GM13977 (cell line): Measurements from ENCODE around the gene USP7.
A peak's percentile ranks its signal among the peaks of the same experiment; 100 is the strongest.

Experiments
- DNase-seq: peaks from one replicate; pipeline ENCODE4 v3.0.0; 2012; ENCODE audit warnings: low spot score
- in situ Hi-C: fragments of 300-500 bp; cut with MboI; formaldehyde crosslinking; loops from one replicate; pipeline ENCODE4 v1.12.0; 2022; ENCODE audit warnings: low sequenced_read_pairs, low pct_unique_long_range_greater_than_20kb, mixed read lengths, inconsistent platforms; ENCODE audit not compliant: unreplicated experiment
- TF ChIP-seq, protein P1 (sequence below): IDR thresholded peaks from 2 replicates; pipeline ENCODE4 v1.5.1; 2012; ENCODE audit warnings: mild to moderate bottlenecking, control low read depth; ENCODE audit not compliant: insufficient read depth; ENCODE audit errors: extremely low read depth, missing control alignments

USP7 gene

DNA sequence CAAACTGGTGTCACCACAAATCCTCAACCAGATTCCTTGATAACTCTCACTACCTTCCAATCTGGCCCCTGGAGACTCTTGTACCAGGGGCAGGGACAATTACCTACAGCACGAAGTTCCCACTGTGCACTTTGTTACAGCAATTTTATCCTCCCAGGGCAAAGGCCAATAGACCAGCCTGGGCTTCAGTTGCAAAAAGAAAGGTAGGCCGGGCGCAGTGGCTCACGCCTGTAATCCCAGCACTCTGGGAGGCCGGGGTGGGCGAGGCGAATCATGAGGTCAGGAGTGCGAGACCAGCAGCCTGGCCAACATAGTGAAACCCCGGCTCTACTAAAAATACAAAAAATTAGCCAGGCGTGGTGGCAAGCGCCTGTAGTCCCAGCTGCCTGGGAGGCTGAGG lies 36.9 kb downstream of the USP7 start:
- in situ Hi-C loops = no loop called here
- no peak for DNase-seq
- TF ChIP-seq, protein P1, sequence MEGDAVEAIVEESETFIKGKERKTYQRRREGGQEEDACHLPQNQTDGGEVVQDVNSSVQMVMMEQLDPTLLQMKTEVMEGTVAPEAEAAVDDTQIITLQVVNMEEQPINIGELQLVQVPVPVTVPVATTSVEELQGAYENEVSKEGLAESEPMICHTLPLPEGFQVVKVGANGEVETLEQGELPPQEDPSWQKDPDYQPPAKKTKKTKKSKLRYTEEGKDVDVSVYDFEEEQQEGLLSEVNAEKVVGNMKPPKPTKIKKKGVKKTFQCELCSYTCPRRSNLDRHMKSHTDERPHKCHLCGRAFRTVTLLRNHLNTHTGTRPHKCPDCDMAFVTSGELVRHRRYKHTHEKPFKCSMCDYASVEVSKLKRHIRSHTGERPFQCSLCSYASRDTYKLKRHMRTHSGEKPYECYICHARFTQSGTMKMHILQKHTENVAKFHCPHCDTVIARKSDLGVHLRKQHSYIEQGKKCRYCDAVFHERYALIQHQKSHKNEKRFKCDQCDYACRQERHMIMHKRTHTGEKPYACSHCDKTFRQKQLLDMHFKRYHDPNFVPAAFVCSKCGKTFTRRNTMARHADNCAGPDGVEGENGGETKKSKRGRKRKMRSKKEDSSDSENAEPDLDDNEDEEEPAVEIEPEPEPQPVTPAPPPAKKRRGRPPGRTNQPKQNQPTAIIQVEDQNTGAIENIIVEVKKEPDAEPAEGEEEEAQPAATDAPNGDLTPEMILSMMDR = no peak

DNA sequence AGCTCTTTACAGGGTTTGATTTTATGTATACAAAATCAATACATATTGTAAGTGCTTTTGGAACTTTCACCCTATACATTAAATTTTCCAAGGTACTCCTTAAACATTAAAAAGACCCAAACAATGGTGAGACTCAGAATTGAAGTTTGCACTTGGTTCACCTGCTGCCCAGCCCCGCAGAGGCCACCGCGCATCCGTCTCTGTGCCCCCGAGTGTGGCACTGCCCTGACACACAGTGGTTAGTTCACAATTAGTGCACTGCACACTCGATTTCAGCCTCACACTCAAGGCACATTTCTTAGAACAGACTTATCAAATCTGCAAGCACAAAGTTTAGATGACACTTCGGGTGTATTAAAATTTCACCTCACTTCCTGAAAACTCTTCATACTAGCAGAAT lies 38.3 kb downstream of the USP7 start:
- TF ChIP-seq, protein P1 = no peak
- in situ Hi-C loops = no loop called here
- no peak for DNase-seq

DNA sequence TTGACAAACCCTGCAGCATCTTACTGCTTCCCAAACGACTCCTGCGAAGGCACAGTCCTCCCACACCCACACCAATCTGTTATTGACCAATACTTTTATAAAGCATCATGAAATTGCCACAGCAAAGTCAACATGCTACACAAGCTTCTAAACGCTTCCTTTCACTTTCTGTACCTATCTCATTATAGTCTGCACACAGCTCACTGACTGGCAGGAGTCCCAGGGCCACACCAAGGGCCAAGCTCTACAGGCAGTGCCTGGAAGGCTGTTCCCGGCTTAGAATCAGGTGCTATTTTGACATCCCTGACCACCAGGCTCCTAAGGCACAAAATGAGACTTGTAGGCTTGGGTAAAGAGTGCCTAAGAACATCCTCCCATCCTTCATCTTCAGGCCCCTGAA lies 39.5 kb downstream of the USP7 start:
- TF ChIP-seq, protein P1 = no peak
- peak; percentile 37 for DNase-seq
- in situ Hi-C loops = no loop called here

DNA sequence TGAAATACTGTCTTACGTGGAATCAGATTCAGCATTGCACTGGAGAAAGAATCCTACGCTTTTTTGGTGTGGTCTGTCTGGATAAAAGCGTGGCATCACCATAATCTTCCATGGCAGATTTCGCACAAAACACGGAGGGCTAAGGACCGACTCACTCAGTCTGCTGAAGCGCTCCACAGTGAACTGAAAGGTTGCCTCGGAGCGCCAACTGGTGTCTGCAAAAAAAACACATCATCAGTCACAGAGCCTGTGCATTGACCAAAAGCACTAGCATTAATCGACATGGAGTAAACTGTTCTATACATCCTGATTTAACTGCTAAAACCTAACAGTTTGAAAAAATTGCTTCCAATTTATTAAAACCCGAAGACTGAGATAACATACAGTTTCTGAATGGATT lies 40.5 kb downstream of the USP7 start:
- DNase-seq = no peak
- TF ChIP-seq, protein P1 = no peak
- in situ Hi-C loops = no loop called here

DNA sequence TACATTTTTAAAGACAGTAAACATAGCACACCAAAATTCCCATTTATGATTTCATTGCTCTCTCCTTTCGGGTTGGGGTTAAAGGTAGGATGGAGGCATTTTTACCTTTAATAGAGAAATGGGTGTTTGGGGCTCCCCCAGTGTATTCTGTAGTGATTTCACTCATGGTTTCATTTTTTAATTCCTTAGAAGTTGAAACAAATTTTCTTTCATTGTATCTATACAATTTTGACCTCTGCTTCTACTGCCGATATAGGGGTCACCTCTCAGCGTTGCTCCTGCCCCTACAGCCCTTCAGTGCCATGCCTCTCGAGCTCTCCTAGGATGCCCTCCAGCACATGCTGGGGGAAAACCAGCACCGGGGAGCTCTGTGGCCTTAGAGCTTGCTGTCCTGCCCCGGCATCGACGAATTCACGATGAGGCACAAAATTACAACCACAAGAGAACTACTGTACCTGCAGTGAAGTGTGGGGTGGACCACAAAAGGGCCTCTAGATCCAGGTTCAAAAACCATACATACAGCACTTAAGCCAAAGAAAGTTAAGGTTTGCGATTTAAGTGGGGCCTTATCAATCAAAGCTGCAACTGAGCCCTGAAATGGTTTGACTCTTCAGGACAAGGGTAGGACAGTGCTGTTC lies 42.2 kb downstream of the USP7 start:
- TF ChIP-seq, protein P1 = no peak
- in situ Hi-C loops = no loop called here
- no peak for DNase-seq

DNA sequence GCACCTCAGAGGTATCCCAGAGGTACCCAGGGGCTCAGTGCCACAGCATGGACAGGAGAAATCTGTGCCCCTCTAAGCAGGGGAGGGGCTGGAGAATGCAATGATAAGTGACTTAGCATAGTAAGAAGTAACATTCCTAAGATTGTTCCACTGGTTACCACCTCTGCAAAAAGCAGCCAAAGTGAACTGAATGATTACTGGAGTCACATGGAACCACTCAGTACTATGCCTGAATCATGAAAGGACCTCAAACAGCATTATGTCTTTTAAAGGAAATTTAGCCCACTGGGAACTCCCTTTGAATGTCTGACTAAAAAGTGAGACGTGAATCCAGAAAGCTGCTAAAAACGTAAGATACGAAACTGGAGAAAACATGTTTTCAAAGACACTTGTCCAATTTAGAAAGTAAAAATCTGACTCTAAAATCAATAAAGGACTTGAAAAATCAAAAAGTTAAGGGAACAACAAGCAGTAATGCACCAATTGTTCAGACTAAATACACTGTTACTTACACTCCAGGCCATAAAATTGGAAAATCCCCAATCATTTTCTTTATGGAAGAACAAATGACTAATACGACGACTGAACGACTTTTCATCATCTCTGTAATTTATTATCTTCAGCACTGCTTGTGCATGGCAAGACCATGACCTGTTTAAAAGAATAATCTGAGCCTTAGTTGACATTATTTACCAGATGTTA lies 42.9 kb downstream of the USP7 start:
- TF ChIP-seq, protein P1 = no peak
- in situ Hi-C loops = no loop called here
- DNase-seq = no peak
